Cardiac muscle cell (in vitro differentiated cells and primary cell): Measurements from ENCODE around the gene GIPC3. TPM values are rescaled to one million over a fixed set of nuclear protein-coding genes. Genes with fewer than 3 reads are reported as not detected.

Experiments
- DNase-seq, 2 donors: peaks; one replicate each; pipeline versions ENCODE4 v3.0.0 to v3.0.0-alpha.2; 2010 to 2017; ENCODE audit warnings: low read depth in 1 of 2, low spot score in 1 of 2
- H3K27ac ChIP-seq: fragments of 200-600 bp; sonication (generic); 2 replicates; pipeline ENCODE4 v1.5.1; 2016
- H3K27me3 ChIP-seq: fragments of 200-600 bp; sonication (generic); 2 replicates; pipeline ENCODE4 v1.6.0; 2016; ENCODE audit warnings: control low read depth
- H3K36me3 ChIP-seq: fragments of 200-600 bp; sonication (generic); 2 replicates; pipeline ENCODE4 v1.5.1; 2016; ENCODE audit warnings: control low read depth
- H3K4me1 ChIP-seq: fragments of 200-600 bp; sonication (generic); 2 replicates; pipeline ENCODE4 v1.8.1; 2017; ENCODE audit warnings: low read depth, mild to moderate bottlenecking, mixed run types
- H3K4me3 ChIP-seq: fragments of 200-600 bp; sonication (generic); 2 replicates; pipeline ENCODE4 v1.5.1; 2016; ENCODE audit warnings: mild to moderate bottlenecking
- H3K9me3 ChIP-seq: fragments of 200-600 bp; sonication (generic); 2 replicates; pipeline ENCODE4 v1.5.1; 2017; ENCODE audit warnings: low read depth, mild to moderate bottlenecking, control low read depth
- CTCF ChIP-seq: IDR thresholded peaks from 2 replicates; pipeline ENCODE4 v1.5.1; 2012; ENCODE audit warnings: low read depth, mild to moderate bottlenecking, low read length
- polyA plus RNA-seq: library from polyadenylated mRNA; unstranded; fragments of >200 nt; fragmentation: Nextera tagmentation; extraction: Ambion mirVana; gene quantifications from 2 replicates; pipeline ENCODE4 v1.2.1, GENCODE V29; 2016
- total RNA-seq: library from RNA; depleted of rRNA; stranded (reverse); fragments of >200 nt; gene quantifications from 2 replicates; pipeline ENCODE4 v1.2.3, GENCODE V29; 2016

Gene GIPC3
- total and polyA plus RNA-seq, 2 experiments from 2014 or later, result 0.13 to 0.54 TPM

- Histone ChIP-seq H3K27ac (no peak overlapping the region), H3K9me3 (no peaks in the 10 kb centered on the region), H3K4me3 (no peak overlapping the region), H3K27me3 (no peaks in the 10 kb centered on the region), H3K4me1 (no peaks in the 10 kb centered on the region), H3K36me3 (no peaks in the 10 kb centered on the region)
- no peak for DNase-seq
- TF ChIP-seq CTCF, result no peak
Observed at GRCh38 chr19:3618811-3619630, 33.7 kb downstream of the GIPC3 start.

GRCh38 chr19:3619631-3620012 lies 34.3 kb downstream of the GIPC3 start:
- Histone ChIP-seq H3K27me3 (no peaks in the 10 kb centered on the region), H3K36me3 (no peaks in the 10 kb centered on the region), H3K4me1 (no peaks in the 10 kb centered on the region), H3K9me3 (no peaks in the 10 kb centered on the region), H3K27ac (no peak overlapping the region), H3K4me3 (no peak overlapping the region)
- no peak for DNase-seq
- no peak for TF ChIP-seq CTCF

GRCh38 chr19:3620145-3620816 lies 35.0 kb downstream of the GIPC3 start:
- H3K9me3 ChIP-seq, result no peaks in the 10 kb centered on the region
- no peak overlapping the region for H3K27ac ChIP-seq
- peaks cover 2% of the 10 kb centered on the region for H3K4me1 ChIP-seq
- H3K36me3 ChIP-seq, result no peaks in the 10 kb centered on the region
- TF ChIP-seq CTCF, result no peak
- no peak for DNase-seq
- H3K4me3 ChIP-seq, result no peak overlapping the region
- H3K27me3 ChIP-seq, result no peaks in the 10 kb centered on the region

GRCh38 chr19:3620817-3621547 lies 35.7 kb downstream of the GIPC3 start:
- Histone ChIP-seq H3K9me3 (no peaks in the 10 kb centered on the region), H3K27ac (no peak overlapping the region), H3K4me3 (no peak overlapping the region), H3K4me1 (peaks cover 7% of the 10 kb centered on the region), H3K36me3 (no peaks in the 10 kb centered on the region), H3K27me3 (no peaks in the 10 kb centered on the region)
- no peak for TF ChIP-seq CTCF
- DNase-seq, result no peak

- no peaks in the 10 kb centered on the region for H3K36me3 ChIP-seq
- no peaks in the 10 kb centered on the region for H3K27me3 ChIP-seq
- no peak overlapping the region for H3K27ac ChIP-seq
- no peak overlapping the region for H3K4me3 ChIP-seq
- H3K9me3 ChIP-seq, result no peaks in the 10 kb centered on the region
- no peak for TF ChIP-seq CTCF
- no peak for DNase-seq
- peaks cover 7% of the 10 kb centered on the region for H3K4me1 ChIP-seq
Observed at GRCh38 chr19:3621689-3622088, 36.4 kb downstream of the GIPC3 start.
